SW 1271 (cell line): ENCODE results near the gene FOXP1.

ENCODE experiments used
- DNase-seq, 2 experiments: peaks; one replicate each; lab custom pipeline; 2025; lab: John Stamatoyannopoulos, UW

Gene FOXP1

DNA sequence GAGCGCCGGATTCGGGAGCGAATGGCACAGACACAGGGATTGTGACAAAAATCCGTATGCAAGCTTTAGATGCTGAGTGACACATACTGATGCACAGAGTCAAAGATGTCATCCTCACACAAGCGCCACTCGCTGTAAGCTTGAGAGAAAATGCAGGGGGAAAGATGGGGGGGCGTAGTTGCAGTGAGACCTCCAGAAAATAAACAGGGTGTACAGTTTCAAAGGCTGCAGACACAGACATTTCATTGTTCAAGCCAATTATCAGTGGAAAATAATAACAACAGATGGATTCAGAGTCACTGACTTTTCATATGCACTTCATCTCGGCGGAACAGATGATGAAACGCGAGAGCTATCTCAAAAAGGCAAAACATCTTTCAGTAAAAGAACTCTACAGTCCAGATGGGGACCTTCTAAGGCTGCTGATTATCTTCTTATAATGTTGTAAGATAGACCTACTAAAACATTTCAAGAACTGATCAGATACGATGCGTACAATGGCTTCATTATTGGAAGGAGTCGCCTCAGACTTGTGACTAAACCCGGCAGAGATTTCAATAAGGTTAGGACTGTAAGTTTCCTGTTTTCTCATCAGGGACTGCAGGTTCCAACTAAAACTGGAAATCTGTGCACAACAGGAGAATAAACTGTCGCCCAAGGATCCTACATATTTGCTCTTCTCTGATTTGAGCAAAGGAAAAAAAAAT lies 275.4 kb downstream of the FOXP1 start:
- DNase-seq = no peak

DNA sequence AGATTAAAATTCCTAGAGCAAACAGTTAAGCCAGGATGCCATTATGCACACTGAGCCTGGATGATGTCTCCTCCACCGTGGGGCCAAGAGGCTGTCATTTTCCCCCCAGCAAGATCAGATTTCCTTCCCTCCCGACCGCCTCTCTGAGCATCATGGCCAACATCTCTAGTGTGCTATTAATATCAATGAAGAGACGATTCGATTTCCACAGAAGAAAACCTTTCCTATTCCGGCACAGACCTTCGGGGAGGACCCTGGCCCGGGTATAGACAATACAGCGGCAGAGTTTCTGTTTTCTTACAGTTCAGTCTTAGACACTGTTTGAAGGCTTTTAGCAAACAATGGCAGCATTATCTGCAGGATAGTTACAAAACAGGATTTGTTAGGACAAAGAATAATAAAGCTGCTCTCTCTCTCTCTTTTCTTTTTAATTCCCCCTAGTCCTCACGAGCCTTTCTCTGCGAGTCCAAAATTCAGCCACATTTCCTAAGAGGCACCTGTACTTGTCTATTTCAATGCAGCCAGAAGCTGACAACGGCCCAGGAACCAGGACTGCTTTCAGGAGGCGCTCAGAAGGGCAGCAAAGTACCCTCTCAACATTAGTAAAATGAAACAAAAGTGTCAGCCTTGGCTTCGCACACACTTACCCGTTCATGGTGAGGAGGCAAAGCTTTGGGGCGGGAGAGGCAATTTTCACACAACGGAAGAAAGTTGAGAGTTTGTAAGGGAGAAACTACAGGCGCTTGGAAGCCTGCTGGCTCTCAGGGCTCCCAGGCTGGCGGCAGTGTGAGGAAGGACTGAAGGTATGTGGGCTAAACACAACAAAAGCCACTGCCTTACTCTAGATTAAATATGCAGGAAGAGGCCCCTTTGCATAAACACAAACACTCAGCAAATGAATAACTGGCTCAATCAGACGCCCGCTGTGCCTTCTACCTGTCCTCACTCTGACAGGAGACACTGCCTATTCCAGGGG lies 278.0 kb downstream of the FOXP1 start:
- DNase-seq = no peak

DNA sequence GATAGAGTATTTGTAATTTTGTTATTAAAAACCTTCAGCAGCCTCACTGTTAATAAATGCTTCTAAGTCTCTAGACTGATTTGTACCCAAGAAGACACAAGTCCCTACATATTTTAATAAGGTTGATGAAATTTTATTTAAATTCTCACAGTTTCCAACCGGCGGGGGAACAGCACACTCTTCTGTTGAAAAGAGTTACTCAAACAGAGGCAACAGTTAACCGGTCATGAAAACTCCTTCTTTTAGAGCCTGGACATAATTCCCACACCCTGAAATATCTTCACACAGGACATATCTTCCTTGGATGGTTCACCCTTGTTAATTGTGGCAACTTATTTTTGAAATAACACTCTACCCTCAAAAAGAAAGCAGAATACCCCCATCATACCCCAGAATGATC lies 278.8 kb downstream of the FOXP1 start:
- no peak for DNase-seq

DNA sequence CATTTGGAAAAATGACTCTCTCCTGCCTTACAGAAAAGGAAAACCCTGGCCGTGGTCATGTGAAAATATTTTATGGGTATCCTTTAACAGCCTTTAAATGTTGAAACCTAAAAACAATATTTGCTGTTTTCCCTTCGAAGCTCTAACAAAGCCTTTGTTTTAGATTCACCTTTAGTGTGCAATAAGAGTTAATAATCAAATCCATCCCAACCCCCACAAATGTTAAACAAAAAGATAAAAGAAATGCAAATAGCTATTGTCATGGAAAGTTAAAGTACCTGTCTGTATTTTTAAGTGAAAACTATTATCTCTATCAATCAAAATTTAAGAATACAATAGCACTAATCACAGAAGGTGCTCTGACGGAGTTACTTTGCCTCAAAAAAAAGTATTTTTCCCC lies 279.3 kb downstream of the FOXP1 start:
- DNase-seq = no peak

DNA sequence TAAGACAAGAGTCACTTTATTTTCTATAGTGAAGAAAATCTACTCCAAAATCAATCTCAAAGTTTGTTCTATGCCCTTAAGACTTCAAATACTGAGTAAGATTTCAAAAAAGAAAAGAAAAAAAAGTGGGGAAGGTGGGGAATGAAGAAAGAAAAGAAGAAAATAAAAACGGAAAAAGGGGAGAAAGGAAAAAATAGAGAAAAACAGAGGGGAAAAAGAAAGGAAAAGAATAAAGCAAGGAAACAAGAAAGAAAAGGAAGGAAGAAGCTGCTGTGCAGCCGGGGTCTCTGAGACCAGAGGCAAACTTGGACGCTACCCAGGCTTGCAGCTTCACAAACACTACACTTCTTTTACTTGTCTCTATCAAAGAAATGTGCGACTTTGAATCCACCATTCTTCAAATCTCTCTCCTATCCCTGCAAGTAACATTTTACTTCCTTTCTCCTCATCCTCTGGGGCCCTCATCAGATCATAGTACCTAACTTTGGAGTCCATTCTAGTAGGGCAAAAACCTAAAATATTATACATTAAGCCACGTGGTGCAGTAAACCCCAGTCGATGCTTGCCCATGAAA lies 279.8 kb downstream of the FOXP1 start:
- no peak for DNase-seq

DNA sequence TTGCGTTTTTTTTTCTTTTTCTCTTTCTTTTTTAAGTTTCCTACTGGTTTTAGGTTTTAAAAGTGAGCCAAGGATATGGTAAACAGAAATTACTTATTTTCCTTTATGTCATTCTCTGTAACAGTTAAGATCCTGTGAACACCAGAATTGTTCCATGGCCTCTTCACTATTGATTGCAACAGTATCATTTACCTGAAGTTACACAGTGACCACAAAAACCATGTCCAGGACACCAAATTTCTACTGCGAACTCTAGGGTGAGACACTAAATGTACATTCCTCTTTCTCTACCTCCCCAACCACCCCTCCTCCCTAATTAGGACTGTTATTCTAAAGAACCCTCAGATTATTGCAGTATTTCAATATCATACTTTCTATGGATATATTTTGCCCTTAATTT lies 280.9 kb downstream of the FOXP1 start:
- no peak for DNase-seq

DNA sequence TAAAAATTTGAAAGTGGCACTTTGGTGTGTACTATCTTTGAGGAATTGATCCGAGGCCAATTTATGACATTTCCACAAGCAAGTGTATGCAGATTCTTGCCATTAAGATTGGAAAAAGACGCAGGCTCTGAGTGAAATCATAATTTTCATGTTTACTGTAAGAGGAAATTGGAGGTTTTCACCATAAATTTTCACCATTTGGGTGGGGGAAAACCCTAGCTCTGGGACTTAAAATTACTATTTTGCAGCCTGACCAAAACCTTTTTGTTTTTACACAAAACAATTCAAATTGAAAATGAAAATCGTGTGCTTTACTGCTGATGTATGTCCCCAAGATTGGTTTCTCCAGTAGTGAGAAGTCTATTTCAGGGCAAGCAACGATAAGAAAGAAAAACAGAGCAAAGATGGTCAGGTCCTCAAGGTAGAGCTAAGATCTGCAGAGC lies 282.6 kb downstream of the FOXP1 start:
- no peak for DNase-seq

DNA sequence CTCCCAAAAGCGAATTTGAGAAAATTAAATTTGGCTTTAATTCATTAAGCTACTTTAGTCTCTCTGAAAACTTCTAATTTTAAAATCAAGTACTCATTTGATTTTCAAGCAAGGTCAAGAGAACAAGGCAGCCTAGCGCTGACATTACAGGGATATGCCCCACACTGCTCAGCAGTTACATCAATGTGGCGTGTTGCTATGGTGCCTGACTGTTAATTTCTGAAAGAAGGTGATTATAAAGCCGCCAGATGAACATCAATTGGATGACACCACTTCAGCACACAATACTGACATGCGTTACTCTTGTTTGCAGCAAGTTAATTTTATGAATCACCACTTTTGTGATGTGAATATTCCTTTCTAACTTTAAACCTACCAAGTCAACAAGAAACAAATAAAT lies 284.4 kb downstream of the FOXP1 start:
- no peak for DNase-seq

DNA sequence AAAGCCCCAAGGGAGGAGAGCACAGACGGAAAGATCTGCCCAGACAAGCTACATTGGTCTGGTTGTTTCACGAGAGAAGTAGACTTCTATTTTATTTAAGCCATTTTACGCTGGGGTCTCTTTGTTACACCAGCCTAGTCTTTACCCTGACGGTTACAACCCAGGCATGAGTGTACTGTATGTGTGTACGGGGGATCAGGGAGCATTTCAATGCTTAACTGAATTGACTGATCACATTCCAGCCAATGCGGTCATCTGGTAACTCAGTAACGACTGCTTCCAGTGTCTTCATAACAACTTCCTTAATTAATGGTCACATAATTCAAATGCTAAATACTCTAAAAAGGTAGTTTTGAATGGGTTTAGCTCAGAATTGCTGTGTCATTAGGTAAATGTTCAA lies 288.6 kb downstream of the FOXP1 start:
- no peak for DNase-seq

DNA sequence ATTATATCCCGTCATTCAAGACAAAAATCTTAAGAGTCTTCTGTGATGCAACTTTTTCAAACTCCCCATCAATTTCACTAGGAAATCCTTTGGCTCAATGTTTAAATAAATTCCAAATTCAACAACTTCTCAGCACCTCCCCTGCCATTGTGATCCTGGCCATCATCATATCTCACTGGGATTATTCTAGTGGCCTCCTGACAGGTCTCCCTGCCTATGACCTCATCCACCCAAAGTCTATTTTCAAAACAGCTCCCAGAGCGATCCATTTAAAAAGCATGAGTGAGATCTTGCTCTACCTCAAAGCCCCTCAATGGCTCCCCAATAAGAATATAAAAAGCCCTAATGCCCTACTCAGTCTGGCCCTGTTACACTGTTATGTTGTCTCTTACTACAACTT lies 293.2 kb downstream of the FOXP1 start:
- DNase-seq = no peak

DNA sequence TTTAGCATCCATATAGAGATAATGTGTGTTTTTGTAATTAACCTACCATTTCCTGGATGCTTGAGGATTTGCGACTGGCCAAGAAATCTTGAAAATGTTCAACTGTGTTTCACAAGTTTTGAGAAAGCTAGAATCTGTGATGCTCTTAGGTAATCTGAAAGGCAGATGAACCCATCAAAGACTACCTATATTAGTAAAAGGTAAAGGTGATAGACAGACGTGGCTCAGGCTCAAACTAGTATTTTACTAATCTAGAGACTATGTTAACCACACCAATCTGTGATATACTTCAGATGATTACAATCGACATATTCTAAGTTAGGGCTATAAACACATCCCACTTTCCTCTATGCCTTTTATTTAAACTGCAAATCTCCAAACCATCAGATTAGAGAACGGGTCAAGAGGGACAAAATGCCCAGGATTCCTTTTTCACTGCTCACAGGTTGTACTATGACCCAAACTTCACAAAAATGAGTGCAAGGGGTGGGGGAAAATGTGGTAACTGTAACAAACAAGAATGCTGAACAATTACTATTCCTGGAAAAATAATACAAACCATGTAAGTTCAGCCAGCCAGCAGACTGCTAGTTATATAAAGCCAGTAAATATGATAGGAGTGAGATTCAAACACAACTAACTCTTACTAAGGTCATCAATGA lies 295.1 kb downstream of the FOXP1 start:
- no peak for DNase-seq

DNA sequence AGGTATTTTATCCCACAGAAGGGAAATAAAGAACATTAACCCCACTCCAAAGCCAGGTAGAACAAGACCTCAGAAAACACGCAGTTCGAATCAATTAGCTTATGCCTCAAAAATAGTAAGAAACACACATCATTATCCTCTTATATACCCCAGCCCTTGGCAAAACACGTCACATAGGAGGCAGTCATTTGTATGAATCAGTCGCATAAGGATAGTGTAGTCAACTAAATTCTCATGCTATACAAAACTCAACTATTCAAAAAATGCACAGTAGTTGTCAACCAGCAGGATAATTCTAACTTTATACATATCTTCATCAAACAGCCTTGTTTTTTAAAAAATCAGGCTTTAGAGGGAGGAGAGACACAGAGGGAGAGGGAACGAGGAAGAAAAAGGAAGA lies 298.4 kb downstream of the FOXP1 start:
- DNase-seq = no peak

DNA sequence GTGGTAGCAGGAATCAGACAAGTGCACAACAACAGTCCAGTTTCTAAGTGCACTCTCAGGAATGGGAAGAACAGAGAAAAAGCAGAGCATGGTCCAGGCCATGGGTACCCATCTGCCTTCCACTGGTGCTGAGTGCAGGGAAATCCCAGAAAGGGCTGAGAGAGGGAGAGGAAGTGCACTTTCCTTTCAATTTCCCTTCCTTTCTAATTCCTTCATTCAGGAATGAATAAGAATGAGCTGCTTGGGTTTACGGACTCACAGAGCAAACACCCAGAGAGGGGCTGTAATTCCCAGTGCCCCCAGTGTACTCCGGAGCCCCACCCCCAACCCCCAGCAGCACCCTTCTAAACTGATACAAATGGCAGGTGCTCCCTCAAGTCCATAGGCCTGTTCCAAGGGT lies 300.6 kb downstream of the FOXP1 start:
- no peak for DNase-seq

DNA sequence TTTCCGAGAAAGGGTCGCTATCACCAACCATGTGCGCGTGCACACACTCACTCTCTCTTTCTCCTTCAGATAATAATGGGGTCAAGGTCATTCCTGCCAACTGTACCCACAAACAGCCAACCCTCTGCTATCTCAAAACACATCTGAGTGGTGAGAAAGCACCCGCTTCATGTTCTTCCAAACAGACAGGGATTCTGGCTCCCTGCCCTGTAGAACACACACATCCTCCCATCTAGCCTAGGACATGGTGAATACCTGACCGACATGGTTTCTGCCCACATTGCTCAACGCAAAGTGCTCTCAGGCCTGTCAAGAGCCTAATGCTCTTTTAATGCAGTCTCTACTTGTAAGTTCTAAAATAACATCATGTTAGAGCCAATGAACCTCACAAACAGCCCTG lies 302.2 kb downstream of the FOXP1 start:
- DNase-seq = no peak

DNA sequence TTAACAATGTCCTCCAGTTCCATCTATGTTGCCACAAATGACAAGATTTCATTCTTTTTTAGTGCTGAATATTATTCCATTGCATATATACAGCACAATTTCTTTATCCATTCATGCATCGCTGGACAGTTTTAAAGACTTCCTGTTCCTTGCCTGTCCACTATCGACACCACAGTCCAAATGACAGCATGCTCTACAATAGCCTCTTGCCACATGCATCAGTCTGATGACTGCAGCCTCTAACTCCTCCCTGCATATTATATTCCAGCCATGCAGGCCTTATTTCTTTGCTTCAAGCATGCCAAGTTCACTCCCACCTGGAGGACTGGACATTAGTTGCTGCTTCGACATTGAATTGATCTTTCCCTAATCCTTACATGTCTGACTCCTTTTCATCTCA lies 306.2 kb downstream of the FOXP1 start:
- DNase-seq = no peak

DNA sequence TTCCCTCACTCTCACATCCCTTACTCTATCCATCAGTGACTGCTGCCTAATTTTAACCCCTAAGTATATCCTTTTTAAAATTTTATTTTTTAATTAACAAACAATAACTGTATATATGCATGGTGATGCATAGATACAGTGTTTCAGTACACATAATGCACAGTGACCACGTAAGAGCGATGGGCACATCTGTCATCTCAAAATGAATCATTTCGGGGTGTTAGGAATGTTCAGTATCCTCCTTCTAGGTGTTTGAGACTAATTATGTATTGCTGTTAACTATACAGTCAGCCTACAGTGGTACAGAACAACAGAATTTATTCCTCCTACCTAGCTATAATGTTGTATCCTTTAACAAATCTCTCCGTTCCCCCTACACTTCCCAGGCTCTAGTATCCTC lies 307.0 kb downstream of the FOXP1 start:
- DNase-seq = no peak

DNA sequence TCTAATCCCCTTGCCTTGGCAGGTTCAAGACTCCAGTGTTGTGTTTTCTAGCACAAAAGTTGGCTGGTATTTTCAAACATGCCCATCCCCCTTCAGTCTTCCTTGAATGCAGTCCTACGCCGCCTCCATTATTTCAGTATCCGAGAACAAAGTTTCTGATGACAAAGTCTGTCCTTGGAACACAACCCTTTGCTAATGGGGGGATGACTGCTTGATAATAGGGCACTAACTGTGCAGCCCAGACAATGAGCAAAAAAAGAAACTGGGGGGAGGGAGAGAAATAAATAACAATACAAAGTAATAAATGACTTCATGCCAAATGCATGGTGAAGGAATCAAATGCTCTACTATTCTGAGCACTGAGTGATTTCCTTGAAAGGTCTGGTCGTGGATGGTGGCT lies 310.1 kb downstream of the FOXP1 start:
- DNase-seq = no peak

DNA sequence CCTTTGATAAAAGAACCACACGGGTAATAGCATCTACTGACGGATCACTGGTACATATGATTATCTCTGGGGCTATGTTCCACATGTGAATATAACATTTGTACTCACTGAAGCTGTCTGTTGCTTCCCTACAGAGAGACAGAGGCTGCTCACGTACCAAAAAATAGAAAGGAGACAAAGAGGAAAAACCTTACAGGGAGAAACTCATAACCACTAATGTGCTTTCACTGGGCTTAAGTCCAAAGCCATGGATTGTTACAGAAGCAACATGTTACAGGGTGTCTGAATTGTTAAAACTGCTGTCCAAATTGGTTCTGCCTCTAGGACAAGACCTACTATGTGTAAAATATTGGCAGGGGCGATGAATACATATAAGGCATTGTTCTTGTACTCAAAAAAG lies 311.9 kb downstream of the FOXP1 start:
- no peak for DNase-seq

DNA sequence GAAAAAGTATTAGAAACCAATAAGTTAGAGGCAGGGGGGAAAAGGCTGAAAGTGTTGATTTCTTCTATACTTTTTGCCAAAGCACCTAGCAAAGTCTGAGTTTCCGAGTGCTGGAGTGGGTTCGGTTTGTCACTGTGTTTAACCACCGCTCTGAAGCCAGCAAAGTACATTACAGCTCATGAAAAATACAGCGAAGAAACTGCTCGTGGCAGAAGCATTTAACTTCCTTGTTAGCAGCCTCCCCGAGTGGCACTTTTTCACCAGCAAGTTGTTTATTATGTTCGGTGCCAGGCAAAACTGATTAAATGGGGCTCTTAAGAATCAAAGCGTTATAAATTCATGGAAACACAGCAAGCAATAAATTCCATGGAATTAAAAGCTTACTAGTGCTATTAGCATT lies 313.6 kb downstream of the FOXP1 start:
- DNase-seq = no peak

DNA sequence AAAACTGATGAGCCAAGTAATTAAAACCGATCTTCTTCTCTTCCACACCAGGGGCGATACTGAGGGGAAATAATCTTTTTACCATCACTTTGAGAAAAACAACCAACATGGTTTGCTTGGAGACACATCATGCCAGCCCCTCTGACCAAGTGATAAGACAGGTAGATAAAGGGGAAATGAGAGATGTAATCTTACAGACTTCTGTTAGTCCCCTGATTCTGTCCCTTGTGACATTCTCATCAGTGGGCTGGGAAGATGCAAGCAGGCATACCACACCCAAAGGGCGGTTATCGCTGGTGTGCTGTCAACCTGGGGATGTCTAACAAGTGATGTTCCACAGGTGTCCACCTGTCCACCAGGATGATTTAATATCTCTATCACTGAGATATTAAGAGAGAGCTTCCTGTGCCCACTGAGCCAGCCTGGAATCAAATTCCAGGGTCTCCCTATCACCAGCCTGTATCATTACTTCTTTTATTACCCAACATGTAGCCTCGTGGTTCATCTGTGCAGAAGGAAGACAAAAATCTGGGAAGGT lies 315.0 kb downstream of the FOXP1 start:
- no peak for DNase-seq

DNA sequence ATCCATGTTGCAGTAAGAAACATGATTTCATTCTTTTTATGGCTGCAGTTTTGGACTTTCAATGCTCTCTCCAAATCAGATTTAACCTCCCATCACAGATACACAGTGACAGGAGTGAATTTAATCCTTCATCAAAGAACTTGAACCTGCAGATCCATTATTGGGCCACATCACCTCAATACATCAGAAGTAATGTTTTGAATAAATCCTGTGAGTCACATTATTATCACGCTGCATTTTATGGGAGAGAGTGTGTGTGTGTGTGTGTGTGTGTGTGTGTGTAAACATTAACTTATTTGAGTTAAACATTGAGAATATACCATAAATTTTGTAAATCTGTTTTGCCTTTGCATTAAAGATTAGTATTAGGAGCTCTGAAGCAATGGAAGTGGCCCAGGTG lies 316.7 kb downstream of the FOXP1 start:
- DNase-seq = no peak

DNA sequence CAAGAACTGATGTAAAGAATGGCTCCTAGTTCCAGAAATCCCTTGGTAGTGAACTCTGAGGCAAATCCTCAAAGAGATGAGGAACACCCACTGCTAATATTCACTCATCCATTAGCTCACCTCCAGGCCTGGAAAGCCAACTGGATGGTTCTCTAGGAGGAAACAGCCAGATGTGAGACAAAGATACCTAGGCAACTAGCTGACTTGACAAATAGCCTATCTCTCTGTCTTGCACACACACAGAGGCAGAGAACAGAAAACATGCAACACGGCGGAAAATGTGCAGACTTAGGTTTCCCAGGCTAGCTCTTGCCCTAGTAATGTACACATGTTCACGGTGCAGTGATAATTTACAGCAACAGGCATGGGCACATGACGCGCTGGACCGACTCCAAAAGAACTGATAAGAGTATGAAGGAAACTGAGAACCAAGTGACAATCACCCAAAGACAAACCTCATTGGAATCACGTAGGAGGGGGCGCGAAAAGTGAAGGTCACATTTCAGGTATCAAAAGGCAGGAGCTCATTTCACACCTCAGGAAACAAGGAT lies 318.1 kb downstream of the FOXP1 start:
- DNase-seq = no peak
